Measurements from ENCODE around the gene SH3BP4.

GRCh38 chr2:234978466-234979203 lies 26.8 kb downstream of the SH3BP4 start:
- TF ChIP-seq SUZ12 (IDR thresholded peaks at IDR 0.05; ENCODE audit: unreplicated experiment), result no peak
- no peak for TF ChIP-seq REST (IDR thresholded peaks at IDR 0.05; ENCODE audit: low read depth, low read length)
- TF ChIP-seq ZZZ3 (IDR thresholded peaks at IDR 0.05; ENCODE audit: control insufficient read depth, insufficient read length, low read depth), result no peak
- TF ChIP-seq CUX1 (IDR thresholded peaks at IDR 0.05; ENCODE audit: insufficient replicate concordance, low read depth, low read length), result no peak
- no peak for TF ChIP-seq POLR2AphosphoS5 (IDR thresholded peaks at IDR 0.05; ENCODE audit: low read length)
- no peak for TF ChIP-seq ETV6 (conservative IDR thresholded peaks at IDR 0.05 in 1 of 2, IDR thresholded peaks at IDR 0.05 in 1 of 2; ENCODE audit: borderline replicate concordance in 1 of 2, low read depth in 1 of 2)
- TF ChIP-seq CTCF (IDR thresholded peaks at IDR 0.05 in 2 of 3, conservative IDR thresholded peaks at IDR 0.05 in 1 of 3; ENCODE audit: control insufficient read depth in 2 of 3, extremely low read depth in 1 of 3, insufficient read depth in 1 of 3, low read depth in 3 of 3, low read length in 3 of 3), result no peak
- no peak for TF ChIP-seq RFX5 (IDR thresholded peaks at IDR 0.05; ENCODE audit: low read depth, low read length)
- TF ChIP-seq MAX (IDR thresholded peaks at IDR 0.05; ENCODE audit: low read depth, low read length), result no peak
- TF ChIP-seq JUNB (IDR thresholded peaks at IDR 0.05), result no peak
- no peak for TF ChIP-seq ZNF274 (IDR thresholded peaks at IDR 0.05; ENCODE audit: insufficient read depth, insufficient read length)
- no peak for TF ChIP-seq TARDBP (IDR thresholded peaks at IDR 0.05; ENCODE audit: borderline replicate concordance)

All from GM12878 (cell line).